ENCODE data around the gene ITSN1.
A peak's percentile ranks its signal among the peaks of the same experiment; 100 is the strongest.

The ITSN1 gene

DNA sequence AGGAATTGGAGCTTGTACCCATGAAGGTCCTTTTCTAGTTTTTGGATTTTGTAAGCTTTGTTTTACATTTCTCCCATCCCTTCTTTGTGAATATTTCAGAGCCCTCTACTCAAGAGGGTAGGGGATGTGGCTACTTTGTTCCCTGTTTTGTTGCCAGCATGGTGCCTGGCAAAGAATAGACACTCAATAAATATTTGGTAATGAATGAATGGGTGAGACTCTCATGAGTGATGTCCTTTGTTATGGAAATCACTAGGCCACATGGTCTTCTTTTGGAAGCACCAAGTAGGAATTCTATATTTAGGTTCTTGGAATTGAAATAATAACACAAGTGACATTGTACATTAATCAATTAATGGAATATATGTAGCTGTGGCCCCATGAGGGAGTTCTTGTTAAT, 300.1 kb downstream of the ITSN1 start:
- DNase-seq (ENCODE audit: low spot score) = no peak
- in situ Hi-C loops (cut with MboI; ENCODE audit: low sequenced_read_pairs, unreplicated experiment) = no loop called here
- TF ChIP-seq, protein P1, sequence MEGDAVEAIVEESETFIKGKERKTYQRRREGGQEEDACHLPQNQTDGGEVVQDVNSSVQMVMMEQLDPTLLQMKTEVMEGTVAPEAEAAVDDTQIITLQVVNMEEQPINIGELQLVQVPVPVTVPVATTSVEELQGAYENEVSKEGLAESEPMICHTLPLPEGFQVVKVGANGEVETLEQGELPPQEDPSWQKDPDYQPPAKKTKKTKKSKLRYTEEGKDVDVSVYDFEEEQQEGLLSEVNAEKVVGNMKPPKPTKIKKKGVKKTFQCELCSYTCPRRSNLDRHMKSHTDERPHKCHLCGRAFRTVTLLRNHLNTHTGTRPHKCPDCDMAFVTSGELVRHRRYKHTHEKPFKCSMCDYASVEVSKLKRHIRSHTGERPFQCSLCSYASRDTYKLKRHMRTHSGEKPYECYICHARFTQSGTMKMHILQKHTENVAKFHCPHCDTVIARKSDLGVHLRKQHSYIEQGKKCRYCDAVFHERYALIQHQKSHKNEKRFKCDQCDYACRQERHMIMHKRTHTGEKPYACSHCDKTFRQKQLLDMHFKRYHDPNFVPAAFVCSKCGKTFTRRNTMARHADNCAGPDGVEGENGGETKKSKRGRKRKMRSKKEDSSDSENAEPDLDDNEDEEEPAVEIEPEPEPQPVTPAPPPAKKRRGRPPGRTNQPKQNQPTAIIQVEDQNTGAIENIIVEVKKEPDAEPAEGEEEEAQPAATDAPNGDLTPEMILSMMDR (IDR thresholded peaks at IDR 0.05; ENCODE audit: borderline replicate concordance, control extremely low read depth, extremely low read depth, insufficient read depth, missing control alignments) = no peak

GRCh38 chr21:33943293-33943692, 301.0 kb downstream of the ITSN1 start:
- DNase-seq (ENCODE audit: low spot score) = no peak
- TF ChIP-seq, protein P1 (IDR thresholded peaks at IDR 0.05; ENCODE audit: borderline replicate concordance, control extremely low read depth, extremely low read depth, insufficient read depth, missing control alignments) = no peak
- in situ Hi-C loops (cut with MboI; ENCODE audit: low sequenced_read_pairs, unreplicated experiment) = no loop called here

DNA sequence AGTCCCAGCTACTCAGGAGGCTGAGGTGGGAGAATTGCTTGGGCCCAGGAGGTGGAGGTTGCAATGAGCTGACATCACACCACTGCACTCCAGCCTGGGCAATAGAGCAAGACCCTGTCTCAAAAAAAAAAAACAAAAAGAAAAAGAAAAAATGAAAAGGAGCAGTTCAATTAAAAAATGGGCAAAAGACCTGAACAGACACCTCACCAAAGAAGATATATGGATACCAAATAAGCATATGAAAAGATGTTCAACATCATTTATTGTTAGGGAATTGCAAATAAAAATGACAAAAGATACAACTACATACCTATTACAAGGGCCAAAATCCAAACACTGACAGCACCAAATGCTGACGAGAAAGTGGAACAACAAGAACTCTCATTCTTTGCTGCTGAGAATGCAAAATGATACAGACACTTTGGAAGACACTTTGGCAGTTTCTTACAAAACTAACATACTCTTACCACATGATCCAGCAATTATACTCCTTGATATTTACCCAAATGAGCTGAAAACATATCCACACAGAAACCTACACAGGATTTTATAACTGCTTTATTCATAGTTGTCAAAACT, 302.0 kb downstream of the ITSN1 start:
- in situ Hi-C loops (cut with MboI; ENCODE audit: low sequenced_read_pairs, unreplicated experiment) = no loop called here
- no peak for DNase-seq (ENCODE audit: low spot score)
- TF ChIP-seq, protein P1 (IDR thresholded peaks at IDR 0.05; ENCODE audit: borderline replicate concordance, control extremely low read depth, extremely low read depth, insufficient read depth, missing control alignments) = no peak

DNA sequence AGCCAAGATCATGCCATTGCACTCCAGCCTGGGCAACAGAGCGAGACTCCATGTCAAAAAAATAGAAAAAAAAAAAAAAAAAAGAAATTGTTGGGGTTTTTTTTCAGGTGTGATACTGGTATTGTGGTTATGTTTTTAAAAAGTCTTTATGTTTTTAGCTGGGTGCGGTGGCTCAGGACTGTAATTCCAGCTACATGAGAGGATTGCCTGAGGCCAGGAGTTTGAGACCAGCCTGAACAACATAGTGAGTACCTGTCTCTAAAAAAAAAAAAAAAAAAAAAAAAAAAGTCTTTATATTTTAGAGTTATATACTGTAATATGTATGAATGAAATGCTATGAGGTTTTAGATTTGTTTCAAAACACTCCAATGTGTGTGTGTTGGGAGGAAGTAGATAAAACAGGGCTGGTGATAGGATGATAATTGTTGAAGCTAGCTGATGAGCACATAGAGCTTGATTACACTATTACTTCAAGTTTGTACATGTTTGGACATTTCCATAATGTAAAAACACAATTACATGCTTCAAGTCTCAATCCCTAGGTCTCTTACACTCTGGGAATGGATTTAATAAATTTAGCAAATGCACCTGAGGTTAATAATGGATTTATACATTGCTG, 303.5 kb downstream of the ITSN1 start:
- in situ Hi-C loops (cut with MboI; ENCODE audit: low sequenced_read_pairs, unreplicated experiment) = no loop called here
- TF ChIP-seq, protein P1 (IDR thresholded peaks at IDR 0.05; ENCODE audit: borderline replicate concordance, control extremely low read depth, extremely low read depth, insufficient read depth, missing control alignments) = no peak
- DNase-seq (ENCODE audit: low spot score) = no peak

DNA sequence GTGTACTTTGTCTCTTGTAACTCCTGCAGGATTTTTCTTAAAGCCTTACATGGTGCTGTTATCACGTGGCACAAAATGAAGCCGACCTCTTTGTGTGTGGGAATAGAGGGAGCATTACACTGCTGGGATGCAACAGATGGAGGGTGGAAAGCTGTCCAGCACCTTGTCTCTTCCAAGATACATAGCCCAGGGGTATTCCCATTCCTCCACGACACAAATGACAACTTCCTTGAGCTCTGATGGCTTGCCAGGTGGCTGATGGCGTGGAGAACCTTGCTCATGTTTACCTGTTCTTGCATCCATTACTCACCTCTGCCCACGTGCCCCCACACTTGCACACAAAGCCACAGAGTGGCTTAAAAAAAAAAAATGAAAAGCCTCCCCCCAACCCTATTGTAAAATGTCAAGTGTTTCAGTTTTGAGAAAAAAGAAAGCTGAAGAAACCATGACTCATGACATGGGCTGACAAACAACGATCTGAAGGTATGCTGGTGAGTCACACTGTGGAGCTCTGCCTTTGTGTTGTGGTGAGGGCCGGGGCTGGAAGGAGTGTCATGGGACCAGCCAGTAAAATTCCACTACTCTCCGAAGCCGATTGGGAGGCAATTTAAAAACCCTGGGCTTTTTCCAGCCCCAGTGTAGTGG, 305.3 kb downstream of the ITSN1 start:
- TF ChIP-seq, protein P1 (IDR thresholded peaks at IDR 0.05; ENCODE audit: borderline replicate concordance, control extremely low read depth, extremely low read depth, insufficient read depth, missing control alignments) = no peak
- in situ Hi-C loops (cut with MboI; ENCODE audit: low sequenced_read_pairs, unreplicated experiment) = no loop called here
- peak; percentile 74 for DNase-seq (ENCODE audit: low spot score)

- peak; percentile 53 for DNase-seq (ENCODE audit: low spot score)
- in situ Hi-C loops (cut with MboI; ENCODE audit: low sequenced_read_pairs, unreplicated experiment) = no loop called here
- TF ChIP-seq, protein P1 (IDR thresholded peaks at IDR 0.05; ENCODE audit: borderline replicate concordance, control extremely low read depth, extremely low read depth, insufficient read depth, missing control alignments) = no peak
Observed at GRCh38 chr21:33948096-33948950, 306.0 kb downstream of the ITSN1 start.

Measured in GM13976 (cell line).